PFSK-1 (cell line): ENCODE data around the gene SOBP.

ENCODE experiments used
- FOXP2 ChIP-seq: optimal IDR thresholded peaks from 2 replicates; pipeline ENCODE3; 2011; ENCODE audit warnings: borderline replicate concordance, control low read depth, inconsistent platforms; ENCODE audit not compliant: insufficient read depth; ENCODE audit errors: extremely low read length, extremely low read depth
- POLR2AphosphoS5 ChIP-seq: IDR thresholded peaks from 2 replicates; pipeline ENCODE4 v1.6.1; 2012; ENCODE audit warnings: low read depth, mild to moderate bottlenecking, control low read depth, low read length, moderate library complexity
- SIN3A ChIP-seq: IDR thresholded peaks from 2 replicates; pipeline ENCODE4 v1.6.1; 2012; ENCODE audit warnings: mild to moderate bottlenecking, low read length, moderate library complexity, borderline replicate concordance; ENCODE audit not compliant: insufficient read depth
- TAF1 ChIP-seq: IDR thresholded peaks from 2 replicates; pipeline ENCODE4 v1.6.1; 2012; ENCODE audit warnings: low read length, control low read depth, borderline replicate concordance; ENCODE audit not compliant: insufficient read depth
- TF ChIP-seq, protein P1 (sequence below), 2 experiments: IDR thresholded peaks; 2 replicates each; pipeline versions ENCODE4 v1.6.1 to v1.8.0; 2011 to 2012; ENCODE audit warnings: low read depth in 2 of 2, low read length in 2 of 2, control low read depth in 1 of 2, inconsistent platforms in 1 of 2, mild to moderate bottlenecking in 1 of 2, moderate library complexity in 1 of 2; ENCODE audit not compliant: insufficient read depth in 1 of 2

SOBP gene

DNA sequence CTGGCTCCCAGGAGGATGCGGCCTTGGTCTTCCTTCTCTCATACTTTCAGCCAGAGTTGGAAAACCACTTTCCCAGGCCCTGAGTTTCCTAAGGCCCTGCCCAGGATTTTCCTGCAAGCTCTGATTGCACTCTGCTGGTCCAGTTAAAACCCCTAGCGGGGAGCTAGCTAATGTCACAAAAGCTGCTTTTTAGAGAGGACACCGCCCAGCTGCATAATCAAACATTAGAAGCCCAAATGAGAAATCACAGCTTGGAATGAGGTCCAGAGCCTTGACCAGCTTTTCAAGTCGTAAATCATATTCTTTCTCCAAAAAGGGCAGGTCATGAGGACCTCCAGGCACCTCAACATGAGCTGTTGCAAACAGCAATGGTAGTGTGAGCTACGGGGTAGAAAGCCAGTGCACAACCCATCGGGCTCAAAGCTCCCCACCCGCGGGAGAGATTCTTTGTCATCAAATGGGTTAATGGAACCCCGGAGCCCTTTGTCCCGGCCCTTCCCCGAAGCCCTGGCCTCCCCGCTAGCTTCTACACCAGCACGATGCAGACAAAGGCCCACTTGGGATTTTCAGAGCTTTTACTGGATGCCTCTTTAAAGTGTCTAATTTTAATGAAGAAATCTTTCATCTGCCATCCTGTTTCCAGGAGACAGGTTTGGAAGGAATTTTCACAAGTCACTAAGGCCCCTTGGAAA lies 200.2 kb downstream of the SOBP start:
- TF ChIP-seq SIN3A (no peak), POLR2AphosphoS5 (no peak), TAF1 (no peak)
- TF ChIP-seq, protein P1, sequence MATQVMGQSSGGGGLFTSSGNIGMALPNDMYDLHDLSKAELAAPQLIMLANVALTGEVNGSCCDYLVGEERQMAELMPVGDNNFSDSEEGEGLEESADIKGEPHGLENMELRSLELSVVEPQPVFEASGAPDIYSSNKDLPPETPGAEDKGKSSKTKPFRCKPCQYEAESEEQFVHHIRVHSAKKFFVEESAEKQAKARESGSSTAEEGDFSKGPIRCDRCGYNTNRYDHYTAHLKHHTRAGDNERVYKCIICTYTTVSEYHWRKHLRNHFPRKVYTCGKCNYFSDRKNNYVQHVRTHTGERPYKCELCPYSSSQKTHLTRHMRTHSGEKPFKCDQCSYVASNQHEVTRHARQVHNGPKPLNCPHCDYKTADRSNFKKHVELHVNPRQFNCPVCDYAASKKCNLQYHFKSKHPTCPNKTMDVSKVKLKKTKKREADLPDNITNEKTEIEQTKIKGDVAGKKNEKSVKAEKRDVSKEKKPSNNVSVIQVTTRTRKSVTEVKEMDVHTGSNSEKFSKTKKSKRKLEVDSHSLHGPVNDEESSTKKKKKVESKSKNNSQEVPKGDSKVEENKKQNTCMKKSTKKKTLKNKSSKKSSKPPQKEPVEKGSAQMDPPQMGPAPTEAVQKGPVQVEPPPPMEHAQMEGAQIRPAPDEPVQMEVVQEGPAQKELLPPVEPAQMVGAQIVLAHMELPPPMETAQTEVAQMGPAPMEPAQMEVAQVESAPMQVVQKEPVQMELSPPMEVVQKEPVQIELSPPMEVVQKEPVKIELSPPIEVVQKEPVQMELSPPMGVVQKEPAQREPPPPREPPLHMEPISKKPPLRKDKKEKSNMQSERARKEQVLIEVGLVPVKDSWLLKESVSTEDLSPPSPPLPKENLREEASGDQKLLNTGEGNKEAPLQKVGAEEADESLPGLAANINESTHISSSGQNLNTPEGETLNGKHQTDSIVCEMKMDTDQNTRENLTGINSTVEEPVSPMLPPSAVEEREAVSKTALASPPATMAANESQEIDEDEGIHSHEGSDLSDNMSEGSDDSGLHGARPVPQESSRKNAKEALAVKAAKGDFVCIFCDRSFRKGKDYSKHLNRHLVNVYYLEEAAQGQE (IDR thresholded peaks at IDR 0.05; ENCODE audit: insufficient read depth in 1 of 2, low read depth in 2 of 2, low read length in 2 of 2) = no peak

GRCh38 chr6:107690643-107691061 lies 200.7 kb downstream of the SOBP start:
- TF ChIP-seq SIN3A (no peak), FOXP2 (no peak), TAF1 (no peak), POLR2AphosphoS5 (no peak)
- TF ChIP-seq, protein P1 (IDR thresholded peaks at IDR 0.05; ENCODE audit: insufficient read depth in 1 of 2, low read depth in 2 of 2, low read length in 2 of 2) = no peak

- no peak for TF ChIP-seq SIN3A
Measured at GRCh38 chr6:107691062-107691751, 201.3 kb downstream of the SOBP start.

GRCh38 chr6:107692351-107692750 lies 202.4 kb downstream of the SOBP start:
- TF ChIP-seq, protein P1 (IDR thresholded peaks at IDR 0.05; ENCODE audit: insufficient read depth in 1 of 2, low read depth in 2 of 2, low read length in 2 of 2) = no peak
- TF ChIP-seq SIN3A = no peak
- TF ChIP-seq FOXP2 = no peak
- TF ChIP-seq POLR2AphosphoS5 = no peak
- no peak for TF ChIP-seq TAF1

GRCh38 chr6:107695061-107695720 lies 205.3 kb downstream of the SOBP start:
- TF ChIP-seq, protein P1 (IDR thresholded peaks at IDR 0.05; ENCODE audit: insufficient read depth in 1 of 2, low read depth in 2 of 2, low read length in 2 of 2) = no peak
- TF ChIP-seq SIN3A (no peak), FOXP2 (no peak), POLR2AphosphoS5 (no peak), TAF1 (no peak)
